Liver (tissue), 9 donors: ENCODE results near the gene PHYKPL. TPM values are rescaled to one million over a fixed set of nuclear protein-coding genes. Genes with fewer than 3 reads are reported as not detected.

Experiments
- DNase-seq: peaks from one replicate; pipeline ENCODE4 v3.0.0-alpha.2; 2017; ENCODE audit warnings: low spot score
- H3K27ac ChIP-seq, 2 donors: one replicate each; pipeline ENCODE4 v1.7.0; 2013; ENCODE audit warnings: inconsistent platforms in 2 of 2, low read length in 2 of 2, control low read depth in 1 of 2, low read depth in 1 of 2, mild to moderate bottlenecking in 1 of 2
- H3K27me3 ChIP-seq, 4 donors: one replicate each; pipeline versions ENCODE4 v1.6.1 to v1.7.0; 2013; ENCODE audit warnings: low read length in 3 of 4, inconsistent platforms in 1 of 4, mild to moderate bottlenecking in 1 of 4, moderate library complexity in 1 of 4; ENCODE audit not compliant: control insufficient read depth in 4 of 4, insufficient read depth in 4 of 4
- H3K36me3 ChIP-seq, 4 donors: one replicate each; pipeline versions ENCODE4 v1.6.1 to v1.7.0; 2013; ENCODE audit warnings: low read length in 3 of 4, mild to moderate bottlenecking in 3 of 4, low read depth in 1 of 4, moderate library complexity in 1 of 4; ENCODE audit not compliant: control insufficient read depth in 4 of 4, insufficient read depth in 3 of 4
- H3K4me1 ChIP-seq, 4 donors: one replicate each; pipeline versions ENCODE4 v1.6.1 to v1.7.0; 2013; ENCODE audit warnings: low read length in 3 of 4, mild to moderate bottlenecking in 3 of 4, moderate library complexity in 1 of 4; ENCODE audit not compliant: control insufficient read depth in 4 of 4, insufficient read depth in 4 of 4
- H3K4me3 ChIP-seq, 3 donors: one replicate each; pipeline versions ENCODE4 v1.6.1 to v1.7.0; 2013; ENCODE audit warnings: low read length in 3 of 3, control low read depth in 1 of 3, low read depth in 1 of 3, mild to moderate bottlenecking in 1 of 3
- H3K9ac ChIP-seq, 2 donors: one replicate each; pipeline ENCODE4 v1.7.0; 2013; ENCODE audit warnings: low read length in 2 of 2, mild to moderate bottlenecking in 2 of 2, moderate library complexity in 2 of 2, control low read depth in 1 of 2, low read depth in 1 of 2
- H3K9me3 ChIP-seq, 4 donors: one replicate each; pipeline versions ENCODE4 v1.6.1 to v1.7.0; 2013; ENCODE audit warnings: low read length in 3 of 4; ENCODE audit not compliant: control insufficient read depth in 4 of 4
- EGR1 ChIP-seq, 2 donors: IDR thresholded peaks; 2 replicates each; pipeline ENCODE4 v1.6.1; 2016 to 2018; ENCODE audit warnings: antibody characterized with exemption in 2 of 2, low read depth in 2 of 2
- FOXA1 ChIP-seq: IDR thresholded peaks from 2 replicates; pipeline ENCODE4 v1.6.1; 2016; ENCODE audit warnings: antibody characterized with exemption
- FOXA2 ChIP-seq: IDR thresholded peaks from 2 replicates; pipeline ENCODE4 v1.6.1; 2016; ENCODE audit warnings: antibody characterized with exemption
- GABPA ChIP-seq, 2 donors: IDR thresholded peaks in 1 of 2; conservative IDR thresholded peaks in 1 of 2; 2 replicates each; pipeline ENCODE4 v1.6.1; 2016; ENCODE audit warnings: antibody characterized with exemption in 2 of 2, mild to moderate bottlenecking in 1 of 2, moderate library complexity in 1 of 2
- HNF4A ChIP-seq, 2 donors: conservative IDR thresholded peaks; 2 replicates each; pipeline ENCODE4 v1.6.1; 2016; ENCODE audit warnings: antibody characterized with exemption in 2 of 2, mild to moderate bottlenecking in 2 of 2
- HNF4G ChIP-seq: IDR thresholded peaks from 2 replicates; pipeline ENCODE4 v1.6.1; 2016; ENCODE audit warnings: antibody characterized with exemption
- JUND ChIP-seq, 2 donors: IDR thresholded peaks; 2 replicates each; pipeline ENCODE4 v1.6.1; 2016; ENCODE audit warnings: antibody characterized with exemption in 2 of 2
- NR2F2 ChIP-seq: IDR thresholded peaks from 2 replicates; pipeline ENCODE4 v1.6.1; 2016; ENCODE audit warnings: antibody characterized with exemption
- RAD21 ChIP-seq, 2 donors: IDR thresholded peaks; 2 replicates each; pipeline ENCODE4 v1.6.1; 2016; ENCODE audit warnings: antibody characterized with exemption in 2 of 2, mild to moderate bottlenecking in 2 of 2
- RXRA ChIP-seq, 2 donors: IDR thresholded peaks; 2 replicates each; pipeline ENCODE4 v1.6.1; 2017 to 2018; ENCODE audit warnings: antibody characterized with exemption in 2 of 2, mild to moderate bottlenecking in 1 of 2
- SP1 ChIP-seq: IDR thresholded peaks from 2 replicates; pipeline ENCODE4 v1.6.1; 2018; ENCODE audit warnings: antibody characterized with exemption, mild to moderate bottlenecking
- TAF1 ChIP-seq: conservative IDR thresholded peaks from 2 replicates; pipeline ENCODE4 v1.6.1; 2016; ENCODE audit warnings: antibody characterized with exemption, mild to moderate bottlenecking
- YY1 ChIP-seq: IDR thresholded peaks from 2 replicates; pipeline ENCODE4 v1.6.1; 2016; ENCODE audit warnings: antibody characterized with exemption, mild to moderate bottlenecking
- WGBS: extraction: QIAGEN DNeasy Blood & Tissue Kit; methylation state at CpG from one replicate; pipeline ENCODE4 v1.1.7; 2013; 5-methylcytosine and 5-hydroxymethylcytosine counted together
- polyA plus RNA-seq, 2 donors: library from polyadenylated mRNA; stranded (reverse) in 1 of 2; unstranded in 1 of 2; fragments of 200-250 nt in 1 of 2; fragments of >200 nt in 1 of 2; fragmentation: Nextera tagmentation in 1 of 2; extraction: Ambion mirVana in 1 of 2; gene quantifications; one replicate each; pipeline versions ENCODE4 v1.2.1 to v1.2.3, GENCODE V29; 2013 to 2015
- total RNA-seq, 2 donors: library from RNA; depleted of rRNA; stranded (reverse); fragments of >200 nt; gene quantifications; one replicate each; pipeline ENCODE4 v1.2.3, GENCODE V29; 2014
- TF ChIP-seq, protein P1 (sequence below): IDR thresholded peaks from 2 replicates; pipeline ENCODE4 v1.6.1; 2016; ENCODE audit warnings: antibody characterized with exemption
- TF ChIP-seq, protein P2 (sequence below): IDR thresholded peaks from 2 replicates; pipeline ENCODE4 v1.6.1; 2016; ENCODE audit warnings: antibody characterized with exemption
- TF ChIP-seq, protein P3 (sequence below): fragments of 150-350 bp; IDR thresholded peaks from 2 replicates; pipeline ENCODE4 v1.5.1; 2017; ENCODE audit warnings: improper control_type of control experiment, low read depth, low read length; ENCODE audit not compliant: missing input control
- TF ChIP-seq, protein P4 (sequence below): IDR thresholded peaks from 2 replicates; pipeline ENCODE4 v1.6.1; 2016; ENCODE audit warnings: antibody characterized with exemption, mild to moderate bottlenecking
- TF ChIP-seq, protein P5 (sequence below): IDR thresholded peaks from 2 replicates; pipeline ENCODE4 v1.6.1; 2016; ENCODE audit warnings: antibody characterized with exemption
- donor health status: healthy.
- donor health status: healthy.
- donor health status: healthy.
- donor health status: healthy.
- donor health status: healthy.

The PHYKPL gene
- total and polyA plus RNA-seq, 4 donors, result 25.6 to 103 (median 45.0) TPM

DNA sequence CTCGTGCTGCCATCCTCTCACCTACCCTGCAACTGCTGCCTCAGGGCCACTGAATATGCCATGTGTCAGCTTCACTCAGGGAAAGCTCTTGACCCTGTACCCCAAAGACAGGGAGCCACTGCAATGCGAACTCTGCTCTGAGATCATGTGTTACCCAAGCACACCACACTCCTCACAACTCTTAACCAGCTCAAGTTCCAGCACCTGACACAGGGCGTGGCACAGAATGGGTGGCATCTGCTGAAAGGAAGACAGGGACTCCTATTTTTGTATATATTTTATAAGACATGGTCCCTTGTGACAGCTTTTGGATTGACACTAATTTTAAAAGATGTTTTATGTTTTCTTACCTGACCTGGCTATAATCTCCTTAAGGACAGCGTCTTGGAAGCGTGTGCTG lies 10.7 kb downstream of the PHYKPL start:
- no peak for DNase-seq
- Histone ChIP-seq H3K4me3 (no peak overlapping the region), H3K4me1 (peaks cover under 1 to 16% (median 6%) of the 10 kb centered on the region in 4 donors), H3K27ac (no peak overlapping the region), H3K27me3 (no peaks in the 10 kb centered on the region), H3K9ac (no peak overlapping the region), H3K36me3 (peaks cover 3 to 48% (median 28%) of the 10 kb centered on the region in 4 donors), H3K9me3 (no peaks in the 10 kb centered on the region)
- WGBS, result 75% methylated on average over 5 of the region's 5 CpGs
- TF ChIP-seq, protein P1, sequence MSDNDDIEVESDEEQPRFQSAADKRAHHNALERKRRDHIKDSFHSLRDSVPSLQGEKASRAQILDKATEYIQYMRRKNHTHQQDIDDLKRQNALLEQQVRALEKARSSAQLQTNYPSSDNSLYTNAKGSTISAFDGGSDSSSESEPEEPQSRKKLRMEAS, result no peak
- TF ChIP-seq HNF4G, result no peak
- TF ChIP-seq NR2F2, result no peak
- TF ChIP-seq JUND (IDR thresholded peaks at IDR 0.05), result no peak
- TF ChIP-seq RAD21 (IDR thresholded peaks at IDR 0.05), result no peak
- TF ChIP-seq, protein P2, sequence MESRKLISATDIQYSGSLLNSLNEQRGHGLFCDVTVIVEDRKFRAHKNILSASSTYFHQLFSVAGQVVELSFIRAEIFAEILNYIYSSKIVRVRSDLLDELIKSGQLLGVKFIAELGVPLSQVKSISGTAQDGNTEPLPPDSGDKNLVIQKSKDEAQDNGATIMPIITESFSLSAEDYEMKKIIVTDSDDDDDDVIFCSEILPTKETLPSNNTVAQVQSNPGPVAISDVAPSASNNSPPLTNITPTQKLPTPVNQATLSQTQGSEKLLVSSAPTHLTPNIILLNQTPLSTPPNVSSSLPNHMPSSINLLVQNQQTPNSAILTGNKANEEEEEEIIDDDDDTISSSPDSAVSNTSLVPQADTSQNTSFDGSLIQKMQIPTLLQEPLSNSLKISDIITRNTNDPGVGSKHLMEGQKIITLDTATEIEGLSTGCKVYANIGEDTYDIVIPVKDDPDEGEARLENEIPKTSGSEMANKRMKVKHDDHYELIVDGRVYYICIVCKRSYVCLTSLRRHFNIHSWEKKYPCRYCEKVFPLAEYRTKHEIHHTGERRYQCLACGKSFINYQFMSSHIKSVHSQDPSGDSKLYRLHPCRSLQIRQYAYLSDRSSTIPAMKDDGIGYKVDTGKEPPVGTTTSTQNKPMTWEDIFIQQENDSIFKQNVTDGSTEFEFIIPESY, result no peak
- TF ChIP-seq, protein P3, sequence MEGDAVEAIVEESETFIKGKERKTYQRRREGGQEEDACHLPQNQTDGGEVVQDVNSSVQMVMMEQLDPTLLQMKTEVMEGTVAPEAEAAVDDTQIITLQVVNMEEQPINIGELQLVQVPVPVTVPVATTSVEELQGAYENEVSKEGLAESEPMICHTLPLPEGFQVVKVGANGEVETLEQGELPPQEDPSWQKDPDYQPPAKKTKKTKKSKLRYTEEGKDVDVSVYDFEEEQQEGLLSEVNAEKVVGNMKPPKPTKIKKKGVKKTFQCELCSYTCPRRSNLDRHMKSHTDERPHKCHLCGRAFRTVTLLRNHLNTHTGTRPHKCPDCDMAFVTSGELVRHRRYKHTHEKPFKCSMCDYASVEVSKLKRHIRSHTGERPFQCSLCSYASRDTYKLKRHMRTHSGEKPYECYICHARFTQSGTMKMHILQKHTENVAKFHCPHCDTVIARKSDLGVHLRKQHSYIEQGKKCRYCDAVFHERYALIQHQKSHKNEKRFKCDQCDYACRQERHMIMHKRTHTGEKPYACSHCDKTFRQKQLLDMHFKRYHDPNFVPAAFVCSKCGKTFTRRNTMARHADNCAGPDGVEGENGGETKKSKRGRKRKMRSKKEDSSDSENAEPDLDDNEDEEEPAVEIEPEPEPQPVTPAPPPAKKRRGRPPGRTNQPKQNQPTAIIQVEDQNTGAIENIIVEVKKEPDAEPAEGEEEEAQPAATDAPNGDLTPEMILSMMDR, result no peak
- no peak for TF ChIP-seq YY1
- TF ChIP-seq SP1, result no peak
- TF ChIP-seq EGR1 (IDR thresholded peaks at IDR 0.05; ENCODE audit: low read depth in 2 of 2), result no peak
- TF ChIP-seq HNF4A (conservative IDR thresholded peaks at IDR 0.05), result no peak
- no peak for TF ChIP-seq TAF1
- TF ChIP-seq, protein P4, sequence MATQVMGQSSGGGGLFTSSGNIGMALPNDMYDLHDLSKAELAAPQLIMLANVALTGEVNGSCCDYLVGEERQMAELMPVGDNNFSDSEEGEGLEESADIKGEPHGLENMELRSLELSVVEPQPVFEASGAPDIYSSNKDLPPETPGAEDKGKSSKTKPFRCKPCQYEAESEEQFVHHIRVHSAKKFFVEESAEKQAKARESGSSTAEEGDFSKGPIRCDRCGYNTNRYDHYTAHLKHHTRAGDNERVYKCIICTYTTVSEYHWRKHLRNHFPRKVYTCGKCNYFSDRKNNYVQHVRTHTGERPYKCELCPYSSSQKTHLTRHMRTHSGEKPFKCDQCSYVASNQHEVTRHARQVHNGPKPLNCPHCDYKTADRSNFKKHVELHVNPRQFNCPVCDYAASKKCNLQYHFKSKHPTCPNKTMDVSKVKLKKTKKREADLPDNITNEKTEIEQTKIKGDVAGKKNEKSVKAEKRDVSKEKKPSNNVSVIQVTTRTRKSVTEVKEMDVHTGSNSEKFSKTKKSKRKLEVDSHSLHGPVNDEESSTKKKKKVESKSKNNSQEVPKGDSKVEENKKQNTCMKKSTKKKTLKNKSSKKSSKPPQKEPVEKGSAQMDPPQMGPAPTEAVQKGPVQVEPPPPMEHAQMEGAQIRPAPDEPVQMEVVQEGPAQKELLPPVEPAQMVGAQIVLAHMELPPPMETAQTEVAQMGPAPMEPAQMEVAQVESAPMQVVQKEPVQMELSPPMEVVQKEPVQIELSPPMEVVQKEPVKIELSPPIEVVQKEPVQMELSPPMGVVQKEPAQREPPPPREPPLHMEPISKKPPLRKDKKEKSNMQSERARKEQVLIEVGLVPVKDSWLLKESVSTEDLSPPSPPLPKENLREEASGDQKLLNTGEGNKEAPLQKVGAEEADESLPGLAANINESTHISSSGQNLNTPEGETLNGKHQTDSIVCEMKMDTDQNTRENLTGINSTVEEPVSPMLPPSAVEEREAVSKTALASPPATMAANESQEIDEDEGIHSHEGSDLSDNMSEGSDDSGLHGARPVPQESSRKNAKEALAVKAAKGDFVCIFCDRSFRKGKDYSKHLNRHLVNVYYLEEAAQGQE, result no peak
- TF ChIP-seq, protein P5, sequence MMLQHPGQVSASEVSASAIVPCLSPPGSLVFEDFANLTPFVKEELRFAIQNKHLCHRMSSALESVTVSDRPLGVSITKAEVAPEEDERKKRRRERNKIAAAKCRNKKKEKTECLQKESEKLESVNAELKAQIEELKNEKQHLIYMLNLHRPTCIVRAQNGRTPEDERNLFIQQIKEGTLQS, result no peak
- TF ChIP-seq RXRA (IDR thresholded peaks at IDR 0.05), result no peak
- no peak for TF ChIP-seq FOXA2
- TF ChIP-seq FOXA1, result no peak

DNA sequence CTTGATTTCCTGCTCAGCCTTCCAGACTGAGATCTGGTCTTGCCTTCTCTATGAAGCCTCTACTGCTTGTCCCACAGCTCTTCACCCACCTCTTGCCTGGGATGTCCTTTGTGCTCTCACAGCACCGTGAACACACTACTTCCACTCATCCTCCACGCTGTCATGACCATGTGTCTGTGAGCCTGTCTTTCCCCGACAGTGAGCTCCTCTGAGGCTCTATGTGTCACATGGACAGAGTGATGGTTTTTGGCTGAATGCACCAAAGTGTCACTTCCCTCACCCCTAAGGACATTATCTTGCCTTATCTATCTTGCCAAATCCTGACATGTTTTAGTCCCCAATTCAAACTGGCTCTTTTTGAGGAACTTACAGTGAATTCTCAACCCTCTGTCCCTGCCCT lies 11.3 kb downstream of the PHYKPL start:
- DNase-seq, result no peak
- TF ChIP-seq, protein P1, result no peak
- no peak for TF ChIP-seq EGR1 (IDR thresholded peaks at IDR 0.05; ENCODE audit: low read depth in 2 of 2)
- TF ChIP-seq JUND (IDR thresholded peaks at IDR 0.05), result no peak
- TF ChIP-seq RXRA (IDR thresholded peaks at IDR 0.05), result no peak
- TF ChIP-seq TAF1, result no peak
- TF ChIP-seq, protein P3, result no peak
- TF ChIP-seq GABPA (IDR thresholded peaks at IDR 0.05 in 1 of 2, conservative IDR thresholded peaks at IDR 0.05 in 1 of 2), result no peak
- TF ChIP-seq, protein P2, result no peak
- no peak for TF ChIP-seq HNF4G
- TF ChIP-seq YY1, result no peak
- no peak for TF ChIP-seq FOXA1
- no peak for TF ChIP-seq NR2F2
- no peak for TF ChIP-seq HNF4A (conservative IDR thresholded peaks at IDR 0.05)
- H3K36me3 ChIP-seq, result peaks cover 3 to 54% (median 28%) of the 10 kb centered on the region in 4 donors
- no peak overlapping the region for H3K9ac ChIP-seq
- peaks cover 3 to 11% (median 5%) of the 10 kb centered on the region in 4 donors for H3K4me1 ChIP-seq
- 85% methylated on average over 3 of the region's 3 CpGs for WGBS
- no peaks in the 10 kb centered on the region for H3K9me3 ChIP-seq
- no peak overlapping the region for H3K27ac ChIP-seq
- H3K27me3 ChIP-seq, result no peaks in the 10 kb centered on the region
- H3K4me3 ChIP-seq, result no peak overlapping the region
